SU-DHL-6 (cell line): ENCODE measurements around the gene RGS7.

ENCODE experiments used
- CTCF ChIP-seq: fragments of 200-600 bp; sonication (generic); IDR thresholded peaks from one replicate; pipeline ENCODE4 v1.5.1; 2017; ENCODE audit warnings: antibody characterized with exemption, mild to moderate bottlenecking, low read length, moderate library complexity; ENCODE audit not compliant: insufficient read depth, poor library complexity, severe bottlenecking
- EZH2phosphoT487 ChIP-seq: fragments of 200-600 bp; sonication (generic), shearing (Covaris generic); conservative IDR thresholded peaks from 2 replicates; pipeline ENCODE4 v1.6.1; 2018; ENCODE audit warnings: mild to moderate bottlenecking, antibody characterized with exemption, low read length, moderate library complexity, mixed read lengths

GRCh38 chr1:241166625-241167024 lies 190.4 kb downstream of the RGS7 start:
- TF ChIP-seq EZH2phosphoT487 (no peak), CTCF (no peak)
